Astrocyte (in vitro differentiated cells and primary cell): ENCODE results near the gene MISP. TPM values are rescaled to one million over a fixed set of nuclear protein-coding genes. Genes with fewer than 3 reads are reported as not detected.
A peak's percentile ranks its signal among the peaks of the same experiment; 100 is the strongest.

Experiments used
- DNase-seq: peaks from one replicate; pipeline ENCODE4 v3.0.0-alpha.2; 2010; ENCODE audit warnings: low read depth
- FAIRE-seq: peaks from 2 replicates; lab custom pipeline; 2011; peaks lifted over from hg19 to GRCh38; lab: Jason Lieb, UNC
- H2AFZ ChIP-seq: 2 replicates; pipeline ENCODE4 v1.6.0; 2012; ENCODE audit warnings: low read depth, low read length, inconsistent platforms
- H3K27ac ChIP-seq: 2 replicates; pipeline ENCODE4 v1.5.1; 2011; ENCODE audit warnings: low read depth, low read length, inconsistent platforms
- H3K27me3 ChIP-seq: 2 replicates; pipeline ENCODE4 v1.6.0; 2011; ENCODE audit warnings: low read length, inconsistent platforms; ENCODE audit not compliant: insufficient read depth
- H3K36me3 ChIP-seq: 2 replicates; pipeline ENCODE4 v1.5.1; 2011; ENCODE audit warnings: low read length, inconsistent platforms; ENCODE audit not compliant: insufficient read depth
- H3K4me1 ChIP-seq: 2 replicates; pipeline ENCODE4 v1.5.1; 2011; ENCODE audit warnings: low read length, inconsistent platforms; ENCODE audit not compliant: insufficient read depth
- H3K4me2 ChIP-seq: 2 replicates; pipeline ENCODE4 v1.6.0; 2012; ENCODE audit warnings: low read length, inconsistent platforms
- H3K4me3 ChIP-seq: 2 replicates; pipeline ENCODE4 v1.5.1; 2011; ENCODE audit warnings: low read depth, mild to moderate bottlenecking, low read length, inconsistent platforms; ENCODE audit not compliant: insufficient read depth
- H3K79me2 ChIP-seq: 2 replicates; pipeline ENCODE4 v1.6.0; 2012; ENCODE audit warnings: mild to moderate bottlenecking, low read length, inconsistent platforms; ENCODE audit not compliant: insufficient read depth
- H3K9ac ChIP-seq: 2 replicates; pipeline ENCODE4 v1.6.0; 2012; ENCODE audit warnings: mild to moderate bottlenecking, low read length, inconsistent platforms
- H3K9me3 ChIP-seq: 2 replicates; pipeline ENCODE4 v1.5.1; 2012; ENCODE audit warnings: low read depth, mild to moderate bottlenecking, low read length, inconsistent platforms; ENCODE audit not compliant: insufficient read depth
- H4K20me1 ChIP-seq: 2 replicates; pipeline ENCODE4 v1.6.0; 2012; ENCODE audit warnings: low read length, inconsistent platforms; ENCODE audit not compliant: insufficient read depth
- H3K27ac Mint-ChIP-seq: one replicate; pipeline ENCODE4 v1.8.0; 2021; ENCODE audit warnings: mild to moderate bottlenecking, mixed read lengths; ENCODE audit not compliant: unreplicated experiment
- H3K27me3 Mint-ChIP-seq: one replicate; pipeline ENCODE4 v1.8.0; 2021; ENCODE audit warnings: low read depth, mixed read lengths; ENCODE audit not compliant: unreplicated experiment
- H3K36me3 Mint-ChIP-seq: one replicate; pipeline ENCODE4 v1.8.0; 2021; ENCODE audit warnings: low read depth, mixed read lengths; ENCODE audit not compliant: unreplicated experiment
- H3K4me1 Mint-ChIP-seq: one replicate; pipeline ENCODE4 v1.8.0; 2021; ENCODE audit warnings: low read depth, mixed read lengths; ENCODE audit not compliant: unreplicated experiment
- H3K4me3 Mint-ChIP-seq: one replicate; pipeline ENCODE4 v1.8.0; 2021; ENCODE audit warnings: mild to moderate bottlenecking, moderate library complexity, mixed read lengths; ENCODE audit not compliant: unreplicated experiment
- H3K9me3 Mint-ChIP-seq: one replicate; pipeline ENCODE4 v1.8.0; 2021; ENCODE audit warnings: mild to moderate bottlenecking, mixed read lengths; ENCODE audit not compliant: unreplicated experiment
- EZH2 ChIP-seq: IDR thresholded peaks from 2 replicates; pipeline ENCODE4 v1.6.1; 2012; ENCODE audit warnings: mild to moderate bottlenecking, low read length, inconsistent platforms; ENCODE audit not compliant: insufficient read depth
- total RNA-seq: library from RNA; stranded (reverse); gene quantifications from 2 replicates; pipeline ENCODE4 v1.2.1, GENCODE V29; 2021
- TF ChIP-seq, protein P1 (sequence below): IDR thresholded peaks from 2 replicates; pipeline ENCODE4 v1.5.1; 2011; ENCODE audit warnings: low read depth, mild to moderate bottlenecking, inconsistent platforms, low read length, moderate library complexity; ENCODE audit not compliant: insufficient read depth

MISP gene
- total RNA-seq, 1 donor from 2014 or later: 0.43 TPM

DNA sequence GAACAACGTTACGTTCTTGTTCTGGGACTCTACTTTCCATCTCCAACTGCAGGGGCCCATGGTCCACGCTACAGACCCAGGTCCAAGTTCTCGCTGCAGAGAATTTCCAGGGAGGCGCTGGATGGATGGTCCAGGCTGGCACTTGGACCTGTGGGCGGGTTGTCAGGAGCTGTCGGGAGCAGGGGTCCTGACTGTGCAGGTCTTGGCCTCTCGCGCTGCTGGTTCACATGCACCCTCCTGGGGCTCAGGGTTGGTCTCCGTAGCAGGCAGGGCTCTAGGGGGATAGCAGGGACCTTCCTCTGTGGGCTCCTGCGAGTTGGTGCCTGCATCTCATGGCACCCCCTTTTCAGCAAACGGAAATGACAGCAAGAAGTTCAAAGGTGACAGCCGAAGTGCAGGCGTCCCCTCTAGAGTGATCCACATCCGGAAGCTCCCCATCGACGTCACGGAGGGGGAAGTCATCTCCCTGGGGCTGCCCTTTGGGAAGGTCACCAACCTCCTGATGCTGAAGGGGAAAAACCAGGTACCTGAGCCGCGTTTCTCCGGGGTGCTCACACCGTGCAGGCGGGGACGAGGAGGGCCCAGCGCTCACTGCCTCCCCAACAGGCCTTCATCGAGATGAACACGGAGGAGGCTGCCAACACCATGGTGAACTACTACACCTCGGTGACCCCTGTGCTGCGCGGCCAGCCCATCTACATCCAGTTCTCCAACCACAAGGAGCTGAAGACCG is 52.9 kb downstream of the MISP start:
- Histone ChIP-seq H3K36me3 (peaks cover 42% of the 10 kb centered on the region), H4K20me1 (peaks cover 99% of the 10 kb centered on the region), H3K27me3 (no peaks in the 10 kb centered on the region), H3K4me2 (no peak overlapping the region), H2AFZ (no peak overlapping the region), H3K4me1 (peaks cover 37% of the 10 kb centered on the region), H3K79me2 (peaks cover 99% of the 10 kb centered on the region), H3K4me3 (no peak overlapping the region), H3K27ac (no peak overlapping the region), H3K9me3 (no peaks in the 10 kb centered on the region), H3K9ac (no peak overlapping the region)
- H3K27ac Mint-ChIP-seq: peak overlapping the region; percentile 26
- no peaks in the 10 kb centered on the region for H3K9me3 Mint-ChIP-seq
- H3K27me3 Mint-ChIP-seq: no peaks in the 10 kb centered on the region
- no peak for TF ChIP-seq EZH2
- TF ChIP-seq, protein P1, sequence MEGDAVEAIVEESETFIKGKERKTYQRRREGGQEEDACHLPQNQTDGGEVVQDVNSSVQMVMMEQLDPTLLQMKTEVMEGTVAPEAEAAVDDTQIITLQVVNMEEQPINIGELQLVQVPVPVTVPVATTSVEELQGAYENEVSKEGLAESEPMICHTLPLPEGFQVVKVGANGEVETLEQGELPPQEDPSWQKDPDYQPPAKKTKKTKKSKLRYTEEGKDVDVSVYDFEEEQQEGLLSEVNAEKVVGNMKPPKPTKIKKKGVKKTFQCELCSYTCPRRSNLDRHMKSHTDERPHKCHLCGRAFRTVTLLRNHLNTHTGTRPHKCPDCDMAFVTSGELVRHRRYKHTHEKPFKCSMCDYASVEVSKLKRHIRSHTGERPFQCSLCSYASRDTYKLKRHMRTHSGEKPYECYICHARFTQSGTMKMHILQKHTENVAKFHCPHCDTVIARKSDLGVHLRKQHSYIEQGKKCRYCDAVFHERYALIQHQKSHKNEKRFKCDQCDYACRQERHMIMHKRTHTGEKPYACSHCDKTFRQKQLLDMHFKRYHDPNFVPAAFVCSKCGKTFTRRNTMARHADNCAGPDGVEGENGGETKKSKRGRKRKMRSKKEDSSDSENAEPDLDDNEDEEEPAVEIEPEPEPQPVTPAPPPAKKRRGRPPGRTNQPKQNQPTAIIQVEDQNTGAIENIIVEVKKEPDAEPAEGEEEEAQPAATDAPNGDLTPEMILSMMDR: no peak
- H3K4me3 Mint-ChIP-seq: no peak overlapping the region
- DNase-seq (no peak), FAIRE-seq (no peak)
- H3K36me3 Mint-ChIP-seq: peaks cover 15% of the 10 kb centered on the region
- H3K4me1 Mint-ChIP-seq: peaks cover 19% of the 10 kb centered on the region

GRCh38 chr19:804419-805165 is 53.7 kb downstream of the MISP start:
- no peaks in the 10 kb centered on the region for H3K27me3 Mint-ChIP-seq
- peaks cover 42% of the 10 kb centered on the region for H3K36me3 ChIP-seq
- no peaks in the 10 kb centered on the region for H3K27me3 ChIP-seq
- peaks cover 19% of the 10 kb centered on the region for H3K4me1 Mint-ChIP-seq
- no peak overlapping the region for H3K4me3 Mint-ChIP-seq
- H3K9ac ChIP-seq: no peak overlapping the region
- no peak for TF ChIP-seq EZH2
- TF ChIP-seq, protein P1: no peak
- H3K79me2 ChIP-seq: peaks cover 99% of the 10 kb centered on the region
- FAIRE-seq (no peak), DNase-seq (no peak)
- no peak overlapping the region for H3K4me2 ChIP-seq
- peaks cover 16% of the 10 kb centered on the region for H3K36me3 Mint-ChIP-seq
- no peak overlapping the region for H3K27ac ChIP-seq
- H2AFZ ChIP-seq: no peak overlapping the region
- peaks cover 99% of the 10 kb centered on the region for H4K20me1 ChIP-seq
- H3K4me1 ChIP-seq: peaks cover 31% of the 10 kb centered on the region
- no peak overlapping the region for H3K27ac Mint-ChIP-seq
- H3K9me3 Mint-ChIP-seq: no peaks in the 10 kb centered on the region
- H3K4me3 ChIP-seq: no peak overlapping the region
- no peaks in the 10 kb centered on the region for H3K9me3 ChIP-seq
